GM19351 (cell line): Measurements from ENCODE around the gene RAB33A.
A peak's percentile ranks its signal among the peaks of the same experiment; 100 is the strongest.

Experiments
- ATAC-seq: cut with Tn5 transposase; IDR thresholded peaks from one replicate; pipeline ENCODE4 v1.9.1; 2021; ENCODE audit warnings: mild to moderate bottlenecking, moderate library complexity; ENCODE audit not compliant: unreplicated experiment

The RAB33A gene

GRCh38 chrX:130171446-130172126, at the start of gene RAB33A:
Gene RAB33A (plus strand): TSS chrX:130171962. CDS start chrX:130172063, 101 bp downstream.
- ATAC-seq: peak; percentile 23

- no peak for ATAC-seq
These were observed 47.2 kb upstream of the RAB33A start for GRCh38 chrX:130124577-130124976.

GRCh38 chrX:130125091-130125874, 46.5 kb upstream of the RAB33A start:
- ATAC-seq: no peak

GRCh38 chrX:130130990-130131389, 40.8 kb upstream of the RAB33A start:
- ATAC-seq: no peak

GRCh38 chrX:130136496-130136895, 35.3 kb upstream of the RAB33A start:
- ATAC-seq: no peak

- ATAC-seq: no peak
These were observed 34.8 kb upstream of the RAB33A start for GRCh38 chrX:130136961-130137360.

- no peak for ATAC-seq
These were observed 32.1 kb upstream of the RAB33A start for GRCh38 chrX:130139474-130140201.

- ATAC-seq: no peak
These were observed 27.3 kb upstream of the RAB33A start for GRCh38 chrX:130144509-130144908.

GRCh38 chrX:130145123-130145522, 26.6 kb upstream of the RAB33A start:
- ATAC-seq: no peak

- no peak for ATAC-seq
These were observed 24.1 kb upstream of the RAB33A start for GRCh38 chrX:130147631-130148030.

- ATAC-seq: no peak
These were observed 16.2 kb upstream of the RAB33A start for GRCh38 chrX:130155564-130155963.

GRCh38 chrX:130158311-130158710, 13.5 kb upstream of the RAB33A start:
- ATAC-seq: no peak

- no peak for ATAC-seq
These were observed 12.0 kb upstream of the RAB33A start for GRCh38 chrX:130159776-130160175.

GRCh38 chrX:130162094-130162735, 9.5 kb upstream of the RAB33A start:
- ATAC-seq: no peak

- no peak for ATAC-seq
These were observed 8.4 kb upstream of the RAB33A start for GRCh38 chrX:130163398-130163797.

GRCh38 chrX:130165181-130165702, 6.5 kb upstream of the RAB33A start:
- no peak for ATAC-seq

GRCh38 chrX:130165703-130166502, 5.9 kb upstream of the RAB33A start, which contains the start of gene AIFM1:
Gene AIFM1 (minus strand): TSS chrX:130165841. CDS start chrX:130165656, 185 bp downstream.
- ATAC-seq: peak; percentile 90

- ATAC-seq: no peak
These were observed 5.3 kb upstream of the RAB33A start for GRCh38 chrX:130166503-130166777.

- ATAC-seq: no peak
These were observed 4.7 kb upstream of the RAB33A start for GRCh38 chrX:130167040-130167439.

GRCh38 chrX:130170752-130171445, 863 bp upstream of the RAB33A start:
- ATAC-seq: peak; percentile 74
